ENCODE results near the gene KLF7. TPM values are rescaled to one million over a fixed set of nuclear protein-coding genes. Genes with fewer than 3 reads are reported as not detected.

KLF7 gene
- polyA plus RNA-seq, 1 donor from 2014 or later = 31.5 TPM

DNA sequence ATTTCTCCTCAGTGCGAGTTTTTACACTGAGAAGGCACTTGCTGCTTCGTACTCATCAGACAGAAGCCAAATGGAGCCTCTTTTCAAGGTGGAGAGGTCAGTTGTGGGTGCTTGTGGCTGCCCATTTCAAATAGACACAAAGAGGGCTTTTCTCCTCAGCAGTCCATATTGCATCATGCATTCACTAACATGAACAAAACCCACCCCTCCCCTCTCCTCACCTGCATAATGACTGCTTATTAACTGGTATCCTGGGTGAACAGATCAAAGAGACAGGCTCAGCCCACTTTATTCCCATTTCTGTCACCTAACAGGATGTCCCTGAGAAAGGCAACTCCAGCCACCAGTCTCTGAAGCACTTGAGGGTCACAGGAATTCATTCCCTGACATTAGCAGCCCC, 28.9 kb downstream of the KLF7 start:
- H3K27ac ChIP-seq (ENCODE audit: low read length) = peak overlapping the region; percentile 69
- H3K36me3 ChIP-seq (ENCODE audit: insufficient read depth, low read length) = peaks cover 4% of the 10 kb centered on the region
- peaks cover 73% of the 10 kb centered on the region for H4K20me1 ChIP-seq (ENCODE audit: insufficient read depth)

DNA sequence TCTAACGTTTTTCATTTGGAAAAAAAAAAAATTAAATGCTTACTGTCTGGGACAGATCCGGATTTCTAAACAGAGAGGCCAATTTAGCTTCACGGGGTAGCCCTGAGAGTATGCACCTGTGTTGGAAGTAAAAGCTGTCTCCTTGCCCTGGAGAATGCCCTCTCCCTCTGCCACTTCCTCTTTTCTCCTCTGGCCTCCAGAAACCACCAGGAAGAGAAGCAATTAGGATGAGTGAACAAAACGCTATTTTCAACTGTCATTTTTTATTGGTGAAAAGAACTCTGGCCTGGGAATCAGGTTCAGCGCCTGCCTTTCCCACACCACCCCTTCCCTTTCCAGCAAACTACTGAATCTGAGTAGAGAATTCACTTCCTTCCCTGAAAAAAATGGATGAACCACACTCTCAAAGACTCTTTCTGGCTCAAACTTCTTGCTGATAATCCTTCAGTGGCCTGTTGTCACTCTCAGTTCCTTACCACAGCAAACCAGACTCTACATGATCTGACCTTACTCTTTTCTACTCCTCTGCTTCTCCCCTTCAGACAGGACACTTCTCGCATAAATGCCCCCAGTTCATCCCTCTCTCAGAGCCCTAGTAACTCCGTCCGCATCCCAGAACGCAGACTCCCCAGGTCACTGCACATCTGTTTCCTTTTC, 29.8 kb downstream of the KLF7 start:
- H3K9ac ChIP-seq (ENCODE audit: low read length) = no peak overlapping the region
- no peaks in the 10 kb centered on the region for H3K9me2 ChIP-seq (ENCODE audit: insufficient read depth, low read length)
- peaks cover 4% of the 10 kb centered on the region for H3K36me3 ChIP-seq (ENCODE audit: insufficient read depth, low read length)
- no peak for TF ChIP-seq TAF1 (IDR thresholded peaks at IDR 0.05; ENCODE audit: low read depth)
- TF ChIP-seq, protein P1, sequence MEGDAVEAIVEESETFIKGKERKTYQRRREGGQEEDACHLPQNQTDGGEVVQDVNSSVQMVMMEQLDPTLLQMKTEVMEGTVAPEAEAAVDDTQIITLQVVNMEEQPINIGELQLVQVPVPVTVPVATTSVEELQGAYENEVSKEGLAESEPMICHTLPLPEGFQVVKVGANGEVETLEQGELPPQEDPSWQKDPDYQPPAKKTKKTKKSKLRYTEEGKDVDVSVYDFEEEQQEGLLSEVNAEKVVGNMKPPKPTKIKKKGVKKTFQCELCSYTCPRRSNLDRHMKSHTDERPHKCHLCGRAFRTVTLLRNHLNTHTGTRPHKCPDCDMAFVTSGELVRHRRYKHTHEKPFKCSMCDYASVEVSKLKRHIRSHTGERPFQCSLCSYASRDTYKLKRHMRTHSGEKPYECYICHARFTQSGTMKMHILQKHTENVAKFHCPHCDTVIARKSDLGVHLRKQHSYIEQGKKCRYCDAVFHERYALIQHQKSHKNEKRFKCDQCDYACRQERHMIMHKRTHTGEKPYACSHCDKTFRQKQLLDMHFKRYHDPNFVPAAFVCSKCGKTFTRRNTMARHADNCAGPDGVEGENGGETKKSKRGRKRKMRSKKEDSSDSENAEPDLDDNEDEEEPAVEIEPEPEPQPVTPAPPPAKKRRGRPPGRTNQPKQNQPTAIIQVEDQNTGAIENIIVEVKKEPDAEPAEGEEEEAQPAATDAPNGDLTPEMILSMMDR (IDR thresholded peaks at IDR 0.05; ENCODE audit: poor library complexity, severe bottlenecking) = no peak
- no peak for TF ChIP-seq RAD21 (conservative IDR thresholded peaks at IDR 0.05)
- no peak for TF ChIP-seq SMC3 (conservative IDR thresholded peaks at IDR 0.05; ENCODE audit: poor library complexity)
- TF ChIP-seq MXI1 (conservative IDR thresholded peaks at IDR 0.05; ENCODE audit: poor library complexity, severe bottlenecking) = no peak
- no peak for TF ChIP-seq EP300 (conservative IDR thresholded peaks at IDR 0.05; ENCODE audit: poor library complexity, severe bottlenecking)
- no peak for TF ChIP-seq EZH2 (IDR thresholded peaks at IDR 0.05; ENCODE audit: borderline replicate concordance, insufficient read depth, low read length, poor library complexity, severe bottlenecking)
- TF ChIP-seq, protein P2, sequence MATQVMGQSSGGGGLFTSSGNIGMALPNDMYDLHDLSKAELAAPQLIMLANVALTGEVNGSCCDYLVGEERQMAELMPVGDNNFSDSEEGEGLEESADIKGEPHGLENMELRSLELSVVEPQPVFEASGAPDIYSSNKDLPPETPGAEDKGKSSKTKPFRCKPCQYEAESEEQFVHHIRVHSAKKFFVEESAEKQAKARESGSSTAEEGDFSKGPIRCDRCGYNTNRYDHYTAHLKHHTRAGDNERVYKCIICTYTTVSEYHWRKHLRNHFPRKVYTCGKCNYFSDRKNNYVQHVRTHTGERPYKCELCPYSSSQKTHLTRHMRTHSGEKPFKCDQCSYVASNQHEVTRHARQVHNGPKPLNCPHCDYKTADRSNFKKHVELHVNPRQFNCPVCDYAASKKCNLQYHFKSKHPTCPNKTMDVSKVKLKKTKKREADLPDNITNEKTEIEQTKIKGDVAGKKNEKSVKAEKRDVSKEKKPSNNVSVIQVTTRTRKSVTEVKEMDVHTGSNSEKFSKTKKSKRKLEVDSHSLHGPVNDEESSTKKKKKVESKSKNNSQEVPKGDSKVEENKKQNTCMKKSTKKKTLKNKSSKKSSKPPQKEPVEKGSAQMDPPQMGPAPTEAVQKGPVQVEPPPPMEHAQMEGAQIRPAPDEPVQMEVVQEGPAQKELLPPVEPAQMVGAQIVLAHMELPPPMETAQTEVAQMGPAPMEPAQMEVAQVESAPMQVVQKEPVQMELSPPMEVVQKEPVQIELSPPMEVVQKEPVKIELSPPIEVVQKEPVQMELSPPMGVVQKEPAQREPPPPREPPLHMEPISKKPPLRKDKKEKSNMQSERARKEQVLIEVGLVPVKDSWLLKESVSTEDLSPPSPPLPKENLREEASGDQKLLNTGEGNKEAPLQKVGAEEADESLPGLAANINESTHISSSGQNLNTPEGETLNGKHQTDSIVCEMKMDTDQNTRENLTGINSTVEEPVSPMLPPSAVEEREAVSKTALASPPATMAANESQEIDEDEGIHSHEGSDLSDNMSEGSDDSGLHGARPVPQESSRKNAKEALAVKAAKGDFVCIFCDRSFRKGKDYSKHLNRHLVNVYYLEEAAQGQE (IDR thresholded peaks at IDR 0.05; ENCODE audit: borderline replicate concordance) = no peak
- TF ChIP-seq POLR2AphosphoS5 (IDR thresholded peaks at IDR 0.05) = no peak
- H3K79me2 ChIP-seq (replicated peaks; ENCODE audit: insufficient read depth, low read length) = peaks cover 100% of the 10 kb centered on the region
- H2AFZ ChIP-seq (ENCODE audit: low read depth, low read length) = no peak overlapping the region
- H4K20me1 ChIP-seq (ENCODE audit: insufficient read depth) = peaks cover 68% of the 10 kb centered on the region
- H3K27ac ChIP-seq (ENCODE audit: low read length) = peak overlapping the region; percentile 69
- H3F3A ChIP-seq (ENCODE audit: insufficient read depth, low read length, poor library complexity, severe bottlenecking) = peaks cover 6% of the 10 kb centered on the region
- no peaks in the 10 kb centered on the region for H3K27me3 ChIP-seq (ENCODE audit: insufficient read depth, low read depth, low read length)
- peak overlapping the region; percentile 47 for H3K4me3 ChIP-seq (ENCODE audit: low read length)
- peak overlapping the region; percentile 41 for H3K4me2 ChIP-seq (ENCODE audit: low read length)
- no peaks in the 10 kb centered on the region for H3K9me3 ChIP-seq (ENCODE audit: low read length)

More for the DNA sequence above, 28.9 kb downstream of the KLF7 start:
- H3K4me2 ChIP-seq (ENCODE audit: low read length) = peak overlapping the region; percentile 41
- no peaks in the 10 kb centered on the region for H3K9me2 ChIP-seq (ENCODE audit: insufficient read depth, low read length)
- TF ChIP-seq SMC3 (conservative IDR thresholded peaks at IDR 0.05; ENCODE audit: poor library complexity) (no peak), EP300 (conservative IDR thresholded peaks at IDR 0.05; ENCODE audit: poor library complexity, severe bottlenecking) (no peak), POLR2AphosphoS5 (IDR thresholded peaks at IDR 0.05) (no peak), TAF1 (IDR thresholded peaks at IDR 0.05; ENCODE audit: low read depth) (no peak), MXI1 (conservative IDR thresholded peaks at IDR 0.05; ENCODE audit: poor library complexity, severe bottlenecking) (no peak), EZH2 (IDR thresholded peaks at IDR 0.05; ENCODE audit: borderline replicate concordance, insufficient read depth, low read length, poor library complexity, severe bottlenecking) (no peak), RAD21 (conservative IDR thresholded peaks at IDR 0.05) (no peak)
- TF ChIP-seq, protein P2 (IDR thresholded peaks at IDR 0.05; ENCODE audit: borderline replicate concordance) = no peak
- peaks cover 100% of the 10 kb centered on the region for H3K79me2 ChIP-seq (replicated peaks; ENCODE audit: insufficient read depth, low read length)
- peak overlapping the region; percentile 29 for H3K9ac ChIP-seq (ENCODE audit: low read length)
- no peaks in the 10 kb centered on the region for H3K27me3 ChIP-seq (ENCODE audit: insufficient read depth, low read depth, low read length)
- H3F3A ChIP-seq (ENCODE audit: insufficient read depth, low read length, poor library complexity, severe bottlenecking) = peaks cover 6% of the 10 kb centered on the region
- no peaks in the 10 kb centered on the region for H3K9me3 ChIP-seq (ENCODE audit: low read length)
- H3K4me3 ChIP-seq (ENCODE audit: low read length) = peak overlapping the region; percentile 47
- no peak overlapping the region for H2AFZ ChIP-seq (ENCODE audit: low read depth, low read length)
